BJ (cell line): ENCODE results near the gene TRIP12. TPM values are rescaled to one million over a fixed set of nuclear protein-coding genes. Genes with fewer than 3 reads are reported as not detected.
"Not testable (repeated sequence)": the region's sequence is repeated elsewhere in the genome, so short reads cannot be mapped to it uniquely, and the experiment has no call there.

Source experiments
- CTCF ChIA-PET: fragments of 350-600 bp; formaldehyde crosslinking; extraction: SDS; loops from one replicate; lab custom pipeline; 2021; ENCODE audit warnings: antibody characterized with exemption, inconsistent platforms; lab: Yijun Ruan, JAX
- POLR2A ChIA-PET: fragments of 300-600 bp; sonication (Branson Sonifier 250); formaldehyde crosslinking; extraction: SDS; loops from one replicate; lab custom pipeline; 2021; ENCODE audit warnings: antibody characterized with exemption; lab: Charles Lee
- DNase-seq: peaks from one replicate; pipeline ENCODE4 v3.0.0-alpha.2; 2011; ENCODE audit warnings: low read depth
- H3K27me3 ChIP-seq: 2 replicates; pipeline ENCODE4 v1.6.0; 2011; ENCODE audit warnings: low read length; ENCODE audit not compliant: control insufficient read depth, insufficient read depth
- H3K36me3 ChIP-seq: 2 replicates; pipeline ENCODE4 v1.5.1; 2011; ENCODE audit warnings: low read length; ENCODE audit not compliant: control insufficient read depth, insufficient read depth
- H3K4me3 ChIP-seq: 2 replicates; pipeline ENCODE4 v1.5.1; 2011; ENCODE audit warnings: low read depth, mild to moderate bottlenecking, control low read depth, low read length
- CTCF ChIP-seq: IDR thresholded peaks from 2 replicates; pipeline ENCODE4 v1.5.1; 2011; ENCODE audit warnings: low read depth, mild to moderate bottlenecking, control low read depth, inconsistent platforms, low read length, moderate library complexity; ENCODE audit not compliant: insufficient read depth
- polyA plus RNA-seq: library from polyadenylated mRNA; depleted of rRNA; stranded (reverse); fragments of >200 nt; gene quantifications from 2 replicates; pipeline ENCODE4 v1.2.3, GENCODE V29; 2011

TRIP12 gene
- polyA plus RNA-seq, 1 experiment, result 92.6 TPM

DNA sequence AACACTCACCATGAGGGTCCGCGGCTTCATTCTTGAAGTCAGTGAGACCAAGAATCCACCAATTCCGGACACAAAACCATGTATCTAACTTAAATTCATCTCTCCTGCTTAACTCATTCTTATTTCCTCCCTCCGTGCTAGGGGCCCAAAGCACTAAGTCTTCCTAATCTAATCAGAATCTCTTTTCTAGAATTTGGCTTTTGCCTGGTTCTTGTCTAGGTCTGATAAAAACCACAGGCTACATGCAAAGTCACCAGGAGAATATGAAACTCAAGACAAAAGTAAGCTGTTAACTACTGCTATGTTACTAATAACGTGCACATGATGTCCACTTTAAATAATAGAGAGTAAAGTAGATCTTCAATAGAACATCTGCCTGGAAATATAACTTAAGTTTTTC is 69.9 kb downstream of the TRIP12 start:
- DNase-seq, result no peak
- 0 out of 2 replicates have a peak, but pooled peaks cover 2% of the 10 kb centered on the region for H3K36me3 ChIP-seq
- no peak for TF ChIP-seq CTCF
- no peak overlapping the region for H3K4me3 ChIP-seq
- POLR2A ChIA-PET, result no interaction called here
- no peaks in the 10 kb centered on the region for H3K27me3 ChIP-seq
- CTCF ChIA-PET, result interaction anchor here (1.1 kb wide), 1 partner anchor 11 kb away, joined by 5 read pairs; no protein-coding TSS in a partner anchor

DNA sequence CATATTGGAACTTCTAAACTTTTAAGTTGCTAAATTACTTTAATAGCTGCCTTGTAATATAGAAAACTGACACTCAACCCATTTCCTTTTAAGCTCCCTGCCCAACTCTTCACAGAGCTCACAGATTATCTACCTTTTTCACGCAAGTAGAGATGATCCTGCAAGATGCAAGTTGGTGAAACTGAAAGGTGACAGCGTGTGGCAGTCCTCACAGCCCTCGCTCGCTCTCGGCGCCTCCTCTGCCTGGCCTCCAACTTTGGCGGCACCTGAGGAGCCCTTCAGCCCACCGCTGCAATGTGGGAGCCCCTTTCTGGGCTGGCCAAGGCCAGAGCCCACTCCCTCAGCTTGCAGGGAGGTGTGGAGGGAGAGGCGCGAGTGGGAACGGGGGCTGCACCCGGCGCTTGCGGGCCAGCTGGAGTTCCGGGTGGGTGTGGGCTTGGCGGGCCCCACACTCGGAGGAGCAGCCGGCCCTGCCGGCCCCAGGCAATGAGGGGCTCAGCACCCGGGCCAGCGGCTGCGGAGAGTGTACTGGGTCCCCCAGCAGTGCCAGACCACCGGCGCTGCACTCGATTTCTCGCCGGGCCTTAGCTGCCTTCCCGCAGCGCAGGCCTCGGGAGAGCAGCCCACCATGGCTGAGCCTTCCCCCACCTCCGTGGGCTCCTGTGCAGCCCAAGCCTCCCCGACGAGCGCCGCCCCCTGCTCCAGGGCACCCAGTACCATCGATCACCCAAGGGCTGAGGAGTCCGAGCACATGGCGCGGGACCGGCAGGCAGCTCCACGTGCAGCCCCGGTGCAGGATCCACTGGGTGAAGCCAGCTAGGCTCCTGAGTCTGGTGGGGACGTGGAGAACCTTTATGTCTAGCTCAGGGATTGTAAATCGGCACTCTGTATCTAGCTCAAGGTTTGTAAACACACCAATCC is 71.2 kb downstream of the TRIP12 start:
- DNase-seq, H3K27me3 ChIP-seq, H3K4me3 ChIP-seq, H3K36me3 ChIP-seq, POLR2A ChIA-PET: not testable (repeated sequence)
- CTCF ChIA-PET, result interaction anchor here (0.6 kb wide), 1 partner anchor 861 kb away, joined by 4 read pairs; no protein-coding TSS in a partner anchor

DNA sequence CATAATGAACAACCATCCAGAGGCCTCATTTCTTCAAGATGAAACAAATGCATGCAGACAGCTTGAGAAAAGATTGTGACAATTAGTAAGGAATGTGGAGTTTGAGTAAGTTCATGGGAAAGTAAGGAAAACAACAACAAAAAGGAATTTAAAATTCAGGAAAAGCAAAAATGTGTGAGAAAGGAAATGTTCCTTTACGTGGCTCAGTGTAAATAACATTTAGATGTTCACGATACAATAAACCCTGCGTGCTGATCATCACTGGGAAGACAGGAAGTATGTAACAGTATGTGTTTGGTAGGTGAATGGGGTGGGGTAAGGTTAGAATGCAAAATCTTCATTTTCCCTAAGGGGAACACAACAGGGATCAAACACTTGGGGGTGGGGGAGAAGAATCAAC is 72.7 kb downstream of the TRIP12 start:
- H3K27me3 ChIP-seq, result no peaks in the 10 kb centered on the region
- ChIA-PET POLR2A (no interaction called here), CTCF (no interaction called here)
- no peak for TF ChIP-seq CTCF
- H3K4me3 ChIP-seq, result no peak overlapping the region
- 0 out of 2 replicates have a peak, but pooled peaks cover 2% of the 10 kb centered on the region for H3K36me3 ChIP-seq
- no peak for DNase-seq

GRCh38 chr2:229843613-229844012 is 78.2 kb downstream of the TRIP12 start:
- POLR2A ChIA-PET, result no interaction called here
- CTCF ChIA-PET, result no interaction called here
- H3K36me3 ChIP-seq, result no peaks in the 10 kb centered on the region; the same call in 1 of the 2 replicates
- no peaks in the 10 kb centered on the region for H3K27me3 ChIP-seq
- H3K4me3 ChIP-seq, result no peak overlapping the region
- DNase-seq, result no peak
- no peak for TF ChIP-seq CTCF

DNA sequence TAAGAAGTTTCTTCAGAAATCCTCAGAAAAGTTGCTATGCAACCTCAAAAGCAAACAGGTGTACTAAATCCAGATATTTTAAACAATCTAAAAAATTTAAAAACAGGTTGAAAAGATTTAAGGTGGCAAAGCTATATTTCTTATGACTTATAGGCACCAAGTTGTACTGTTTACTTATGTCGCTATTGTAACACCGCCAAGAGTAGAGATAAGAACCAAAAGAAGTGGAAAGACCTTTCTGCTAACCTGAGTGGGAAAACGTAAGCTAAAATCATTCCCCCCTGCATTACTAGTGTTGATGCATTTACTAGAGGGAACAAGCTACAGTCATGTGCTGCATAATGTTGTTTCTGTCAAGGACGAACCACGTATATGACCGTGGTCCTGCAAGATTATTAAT is 83.1 kb downstream of the TRIP12 start:
- ChIA-PET CTCF (no interaction called here), POLR2A (no interaction called here)
- H3K36me3 ChIP-seq, result peaks cover 3% of the 10 kb centered on the region; the same call in 1 of the 2 replicates

More for the DNA sequence above, 83.1 kb downstream of the TRIP12 start:
- no peak for DNase-seq
- no peak for TF ChIP-seq CTCF
- Histone ChIP-seq H3K4me3 (no peak overlapping the region), H3K27me3 (no peaks in the 10 kb centered on the region)
